Right lobe of liver (tissue), 4 donors: Measurements from ENCODE around the gene ADAM23.

Experiments used
- POLR2A ChIP-seq: fragments of 450-650 bp; IDR thresholded peaks from one replicate; pipeline ENCODE4 v1.6.1; 2017; ENCODE audit warnings: antibody characterized with exemption, mild to moderate bottlenecking
- TF ChIP-seq, protein P1 (sequence below), 4 donors: fragments of 200-600 bp in 3 of 4; fragments of 450-650 bp in 1 of 4; IDR thresholded peaks; one replicate each; pipeline versions ENCODE4 v1.5.1 to v1.8.0; 2016 to 2022; ENCODE audit warnings: antibody characterized with exemption in 4 of 4, mild to moderate bottlenecking in 2 of 4
- donor health status: DM: no; HTN: no; CAD: no.
- donor health status: DM: no; HTN: no; CAD: no.
- donor health status: DM: no; HTN: yes; CAD: no.

- no peak for TF ChIP-seq POLR2A
- TF ChIP-seq, protein P1, sequence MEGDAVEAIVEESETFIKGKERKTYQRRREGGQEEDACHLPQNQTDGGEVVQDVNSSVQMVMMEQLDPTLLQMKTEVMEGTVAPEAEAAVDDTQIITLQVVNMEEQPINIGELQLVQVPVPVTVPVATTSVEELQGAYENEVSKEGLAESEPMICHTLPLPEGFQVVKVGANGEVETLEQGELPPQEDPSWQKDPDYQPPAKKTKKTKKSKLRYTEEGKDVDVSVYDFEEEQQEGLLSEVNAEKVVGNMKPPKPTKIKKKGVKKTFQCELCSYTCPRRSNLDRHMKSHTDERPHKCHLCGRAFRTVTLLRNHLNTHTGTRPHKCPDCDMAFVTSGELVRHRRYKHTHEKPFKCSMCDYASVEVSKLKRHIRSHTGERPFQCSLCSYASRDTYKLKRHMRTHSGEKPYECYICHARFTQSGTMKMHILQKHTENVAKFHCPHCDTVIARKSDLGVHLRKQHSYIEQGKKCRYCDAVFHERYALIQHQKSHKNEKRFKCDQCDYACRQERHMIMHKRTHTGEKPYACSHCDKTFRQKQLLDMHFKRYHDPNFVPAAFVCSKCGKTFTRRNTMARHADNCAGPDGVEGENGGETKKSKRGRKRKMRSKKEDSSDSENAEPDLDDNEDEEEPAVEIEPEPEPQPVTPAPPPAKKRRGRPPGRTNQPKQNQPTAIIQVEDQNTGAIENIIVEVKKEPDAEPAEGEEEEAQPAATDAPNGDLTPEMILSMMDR (IDR thresholded peaks at IDR 0.05), result no peak
These were observed 44.7 kb downstream of the ADAM23 start for GRCh38 chr2:206488053-206488452.
